Hepatocyte (in vitro differentiated cells): Measurements from ENCODE around the gene MYH7.

Experiments
- CTCF ChIP-seq: fragments of 200-600 bp; sonication (generic); IDR thresholded peaks from 2 replicates; pipeline ENCODE4 v1.5.1; 2016; ENCODE audit warnings: antibody characterized with exemption, mild to moderate bottlenecking; ENCODE audit not compliant: poor library complexity
- EZH2 ChIP-seq: fragments of 200-600 bp; sonication (generic); IDR thresholded peaks from 2 replicates; pipeline ENCODE4 v1.6.1; 2016; ENCODE audit warnings: antibody characterized with exemption, mild to moderate bottlenecking, borderline replicate concordance

GRCh38 chr14:23438101-23438971, 2.9 kb upstream of the MYH7 start:
- no peak for TF ChIP-seq CTCF
- TF ChIP-seq EZH2: no peak
